Measurements from ENCODE around the gene TMEM170A.

The TMEM170A gene

DNA sequence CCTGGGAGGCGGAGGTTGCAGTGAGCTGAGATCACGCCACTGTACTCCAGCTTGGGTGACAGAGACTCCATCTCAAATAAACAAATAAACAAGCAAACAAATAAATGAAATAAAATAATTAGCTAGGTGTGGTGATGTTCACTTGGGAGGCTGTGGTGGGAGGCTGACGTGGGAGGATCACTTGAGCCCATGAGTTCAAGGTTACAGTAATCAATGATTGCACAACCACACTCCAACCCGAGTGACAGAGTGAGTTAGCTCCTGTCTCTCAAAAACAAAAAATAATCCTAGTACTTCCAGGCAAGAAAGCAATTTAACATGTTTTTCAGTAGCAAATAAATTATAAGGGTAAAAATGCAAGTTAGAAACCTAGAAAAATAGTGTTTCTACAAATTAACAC is 57.5 kb downstream of the TMEM170A start:
- TF ChIP-seq, protein P1, sequence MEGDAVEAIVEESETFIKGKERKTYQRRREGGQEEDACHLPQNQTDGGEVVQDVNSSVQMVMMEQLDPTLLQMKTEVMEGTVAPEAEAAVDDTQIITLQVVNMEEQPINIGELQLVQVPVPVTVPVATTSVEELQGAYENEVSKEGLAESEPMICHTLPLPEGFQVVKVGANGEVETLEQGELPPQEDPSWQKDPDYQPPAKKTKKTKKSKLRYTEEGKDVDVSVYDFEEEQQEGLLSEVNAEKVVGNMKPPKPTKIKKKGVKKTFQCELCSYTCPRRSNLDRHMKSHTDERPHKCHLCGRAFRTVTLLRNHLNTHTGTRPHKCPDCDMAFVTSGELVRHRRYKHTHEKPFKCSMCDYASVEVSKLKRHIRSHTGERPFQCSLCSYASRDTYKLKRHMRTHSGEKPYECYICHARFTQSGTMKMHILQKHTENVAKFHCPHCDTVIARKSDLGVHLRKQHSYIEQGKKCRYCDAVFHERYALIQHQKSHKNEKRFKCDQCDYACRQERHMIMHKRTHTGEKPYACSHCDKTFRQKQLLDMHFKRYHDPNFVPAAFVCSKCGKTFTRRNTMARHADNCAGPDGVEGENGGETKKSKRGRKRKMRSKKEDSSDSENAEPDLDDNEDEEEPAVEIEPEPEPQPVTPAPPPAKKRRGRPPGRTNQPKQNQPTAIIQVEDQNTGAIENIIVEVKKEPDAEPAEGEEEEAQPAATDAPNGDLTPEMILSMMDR (conservative IDR thresholded peaks at IDR 0.05; ENCODE audit: low read depth, low read length), result no peak
- no peak for DNase-seq (ENCODE audit: low read depth)
- H3K4me3 ChIP-seq (ENCODE audit: low read length), result no peak overlapping the region

DNA sequence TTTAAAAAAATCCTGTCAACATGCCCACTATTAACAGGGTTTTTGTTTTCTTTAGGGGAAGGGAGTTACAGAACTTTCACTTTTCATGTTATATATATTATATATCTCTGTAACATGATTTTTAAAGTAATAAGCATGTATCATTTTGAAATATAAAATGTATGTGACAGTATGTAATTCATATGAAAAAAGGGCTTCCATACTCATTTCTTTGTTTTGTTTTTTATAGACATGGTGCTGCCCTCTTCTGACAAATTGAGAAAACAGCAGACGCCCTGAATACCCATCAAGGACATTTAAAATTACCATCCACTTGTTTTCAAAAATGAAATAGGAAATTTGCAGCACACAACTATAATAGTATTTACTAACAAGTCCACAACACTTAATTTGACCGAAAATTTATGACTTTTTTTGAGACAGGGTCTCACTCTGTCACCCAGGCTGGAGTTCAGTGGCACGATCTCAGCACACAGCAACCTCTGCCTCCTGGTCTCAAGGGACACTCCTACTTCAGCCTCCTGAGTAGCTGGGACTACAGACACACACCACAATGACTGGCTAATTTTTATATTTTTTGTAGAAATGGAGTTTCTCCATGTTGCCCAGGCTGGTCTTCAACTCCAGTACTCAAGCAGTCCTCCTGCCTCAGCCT is 61.5 kb downstream of the TMEM170A start:
- H3K4me3 ChIP-seq (ENCODE audit: low read length), result no peak overlapping the region
- DNase-seq (ENCODE audit: low read depth), result peak; percentile 2
- TF ChIP-seq, protein P1 (conservative IDR thresholded peaks at IDR 0.05; ENCODE audit: low read depth, low read length), result peak; percentile 64

DNA sequence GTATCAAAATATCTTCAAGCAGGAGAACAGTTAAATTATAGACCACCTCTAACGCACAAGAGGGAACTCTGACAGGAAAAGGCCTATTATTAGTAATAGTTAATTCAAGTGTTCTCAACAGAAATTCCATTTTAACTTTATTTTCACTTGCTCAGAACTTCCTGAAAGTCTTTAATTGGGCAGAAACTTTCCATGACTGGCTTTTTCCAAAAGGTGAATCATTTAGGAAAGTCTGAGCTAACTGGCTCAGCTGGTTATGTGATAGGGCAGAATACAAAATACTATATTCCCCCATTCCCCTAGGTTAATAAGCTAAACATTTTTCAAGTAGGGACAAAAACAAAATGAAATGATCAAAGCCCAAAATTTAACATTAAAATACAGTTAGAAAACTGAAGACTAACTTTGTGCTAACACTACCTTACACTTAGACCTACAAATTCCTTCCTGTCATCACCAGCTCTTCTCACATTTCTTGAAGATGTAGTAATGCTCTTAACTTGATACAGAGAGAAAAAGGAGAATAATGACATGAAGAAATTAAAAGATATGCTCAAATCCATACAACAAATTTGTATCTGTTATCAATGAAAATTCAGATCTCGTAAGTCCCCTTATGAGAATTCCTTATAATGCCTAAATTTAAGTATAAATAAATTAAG is 62.2 kb downstream of the TMEM170A start:
- H3K4me3 ChIP-seq (ENCODE audit: low read length), result no peak overlapping the region
- TF ChIP-seq, protein P1 (conservative IDR thresholded peaks at IDR 0.05; ENCODE audit: low read depth, low read length), result no peak
- no peak for DNase-seq (ENCODE audit: low read depth)

DNA sequence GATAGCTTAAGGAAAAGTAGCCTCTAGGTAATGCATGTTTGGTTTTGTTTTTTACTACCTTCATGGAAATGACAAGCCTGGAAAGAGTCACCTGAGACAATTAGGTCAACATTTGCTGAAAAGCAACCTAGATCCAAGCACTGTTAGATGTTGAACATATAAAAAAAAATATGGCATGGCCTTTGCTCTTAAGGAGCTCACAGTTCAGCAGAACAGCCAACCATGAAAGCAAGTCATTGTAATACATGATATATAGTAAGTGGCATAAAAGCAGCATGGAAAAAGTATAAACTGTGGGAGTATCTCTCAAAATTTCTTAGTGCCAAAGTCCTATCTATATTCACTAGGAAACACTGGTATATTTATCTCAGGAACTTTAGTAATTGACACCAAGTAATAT is 62.8 kb downstream of the TMEM170A start:
- no peak overlapping the region for H3K4me3 ChIP-seq (ENCODE audit: low read length)
- TF ChIP-seq, protein P1 (conservative IDR thresholded peaks at IDR 0.05; ENCODE audit: low read depth, low read length), result no peak
- no peak for DNase-seq (ENCODE audit: low read depth)

DNA sequence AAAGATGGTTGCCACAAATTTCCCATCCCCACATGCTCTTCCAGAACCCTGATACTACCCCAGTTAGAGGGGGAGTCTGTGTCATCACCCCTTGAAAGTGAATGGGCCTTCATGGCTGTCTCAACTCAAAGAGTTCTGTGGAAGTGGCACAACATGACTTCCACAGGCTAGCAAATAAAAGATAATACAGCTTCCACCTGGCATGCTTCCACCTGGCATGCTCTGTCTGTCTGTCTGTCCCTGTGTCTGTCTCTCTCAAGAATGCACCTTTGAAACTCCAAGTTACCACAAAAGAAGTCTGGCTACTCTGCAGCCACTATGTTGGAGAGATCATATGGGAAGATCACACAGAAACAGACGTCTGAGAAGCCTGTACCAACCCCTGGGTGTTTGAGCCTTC is 66.2 kb downstream of the TMEM170A start:
- H3K4me3 ChIP-seq (ENCODE audit: low read length), result no peak overlapping the region
- TF ChIP-seq, protein P1 (conservative IDR thresholded peaks at IDR 0.05; ENCODE audit: low read depth, low read length), result no peak
- DNase-seq (ENCODE audit: low read depth), result no peak

DNA sequence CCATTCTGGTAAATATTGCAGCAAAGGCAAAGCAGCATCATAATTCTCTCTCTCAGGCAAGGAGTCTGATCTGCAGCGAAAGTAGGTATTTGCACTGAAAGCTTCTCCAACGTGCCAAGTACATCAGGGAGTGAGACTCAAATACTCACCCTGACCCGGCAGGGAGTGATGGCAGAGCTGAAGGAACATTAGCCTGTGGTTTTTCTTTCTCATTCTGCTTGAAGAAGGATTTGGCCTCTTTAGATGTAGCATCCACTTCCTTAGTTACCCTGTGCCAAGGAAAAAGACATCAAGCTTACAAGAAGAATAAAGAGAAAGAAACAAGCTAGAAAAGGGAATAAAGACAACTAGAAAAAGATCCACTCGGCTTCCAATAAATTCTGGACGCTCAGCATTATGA is 69.5 kb downstream of the TMEM170A start:
- no peak for DNase-seq (ENCODE audit: low read depth)
- no peak overlapping the region for H3K4me3 ChIP-seq (ENCODE audit: low read length)
- TF ChIP-seq, protein P1 (conservative IDR thresholded peaks at IDR 0.05; ENCODE audit: low read depth, low read length), result no peak
